ENCODE results near the gene DPP6. TPM values are rescaled to one million over a fixed set of nuclear protein-coding genes. Genes with fewer than 3 reads are reported as not detected.

DPP6 gene
- total and polyA plus RNA-seq, 2 of the 8 experiments (the other 6 are each of a cell fraction or from before 2014, with no cell fraction given), result 4.7 to 6.8 TPM

DNA sequence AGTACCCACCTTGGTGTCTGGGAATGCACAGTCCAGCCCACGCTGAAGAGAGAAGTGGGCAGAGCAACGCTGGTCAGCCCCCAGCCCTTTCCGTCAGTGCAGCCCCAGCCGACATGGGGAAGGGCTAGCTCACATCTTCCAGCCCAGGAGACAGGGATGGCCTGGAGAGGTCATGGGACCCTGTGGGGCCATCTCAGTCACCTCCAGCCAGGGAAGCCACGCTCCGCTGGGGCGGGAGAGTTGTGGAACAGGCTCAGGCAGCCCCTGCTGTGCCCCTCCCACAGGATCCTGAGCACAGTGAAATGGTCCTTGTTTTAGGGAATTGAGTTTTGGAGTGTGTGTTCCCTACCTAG lies 865.6 kb downstream of the DPP6 start (continued):
- TF ChIP-seq EP300 (IDR thresholded peaks at IDR 0.05; ENCODE audit: borderline replicate concordance in 1 of 2, low read depth in 2 of 2, low read length in 2 of 2) (no peak), CBX5 (IDR thresholded peaks at IDR 0.05; ENCODE audit: low read depth, low read length) (no peak), TEAD4 (IDR thresholded peaks at IDR 0.05; ENCODE audit: low read depth, low read length) (no peak), EZH2 (IDR thresholded peaks at IDR 0.05; ENCODE audit: low read depth, low read length, severe bottlenecking) (no peak), KDM4A (IDR thresholded peaks at IDR 0.05; ENCODE audit: low read depth, low read length, severe bottlenecking) (no peak)
